ENCODE results near the gene TLE3. TPM values are rescaled to one million over a fixed set of nuclear protein-coding genes. Genes with fewer than 3 reads are reported as not detected.

Gene TLE3
- total and polyA plus RNA-seq, 2 of the 4 experiments (the other 2 are of a cell fraction), result 6.5 to 16.3 TPM

GRCh38 chr15:70095408-70096214 is 2.1 kb downstream of the TLE3 start (continued):
- TF ChIP-seq MXI1 (IDR thresholded peaks at IDR 0.05; ENCODE audit: borderline replicate concordance, low read depth, low read length) (no peak), CHD1 (IDR thresholded peaks at IDR 0.05; ENCODE audit: low read depth, low read length) (no peak)

- H2BK120ac ChIP-seq (ENCODE audit: low read depth, low read length), result 0 out of 2 replicates have a peak overlapping the region, but pooled peaks have one; percentile 16
- no peak overlapping the region for H2BK5ac ChIP-seq (ENCODE audit: low read depth, low read length, poor library complexity, severe bottlenecking)
- peak overlapping the region; percentile 94 for H3K4me3 ChIP-seq (ENCODE audit: insufficient read depth, low read depth, low read length)
- in situ Hi-C loops (cut with MboI; ENCODE audit: low sequenced_read_pairs), result loop anchor here (25.0 kb wide), 1 partner anchor 392 kb away; no protein-coding TSS in a partner anchor
- ATAC-seq (ENCODE audit: low read depth), result no peak
- H3K4me1 ChIP-seq (ENCODE audit: control insufficient read depth, insufficient read depth, low read length), result peaks cover 32% of the 10 kb centered on the region
- peaks cover 16% of the 10 kb centered on the region for H3K36me3 ChIP-seq (ENCODE audit: control insufficient read depth, insufficient read depth, low read length)
- peaks cover 30 to 55% of the 10 kb centered on the region in 2 experiments for H3K79me1 ChIP-seq (ENCODE audit: low read depth in 1 of 2, low read length in 2 of 2)
- dilution Hi-C loops (cut with HindIII; ENCODE audit: low sequenced_read_pairs, unreplicated experiment), result no loop called here
- H3K56ac ChIP-seq (ENCODE audit: extremely low read depth, insufficient read depth, low read length), result no peak overlapping the region
- H3K4ac ChIP-seq (ENCODE audit: low read depth, low read length), result 0 out of 2 replicates have a peak overlapping the region, but pooled peaks have one; percentile 19
- H3K18ac ChIP-seq (ENCODE audit: low read depth, low read length), result peak overlapping the region; percentile 23; the same call in 1 of the 2 replicates
- no peak overlapping the region; the same call in 1 of the 2 replicates for H4K91ac ChIP-seq (ENCODE audit: insufficient read depth, low read depth, low read length)
- peak overlapping the region; percentile 66 for H2AK9ac ChIP-seq (replicated peaks; ENCODE audit: low read depth, low read length, poor library complexity)
- no peaks in the 10 kb centered on the region for H3K9me3 ChIP-seq (ENCODE audit: control insufficient read depth, insufficient read depth, low read length)
- DNase-seq, result no peak
- WGBS, 2 experiments (ENCODE audit: extremely low coverage in 2 of 2, insufficient read length in 1 of 2), result no CpG with 5 or more reads among the region's 8 CpGs
- H3K9me1 ChIP-seq (ENCODE audit: insufficient read depth, low read length), result peaks cover 29% of the 10 kb centered on the region
- peak overlapping the region; percentile 84 for H3K14ac ChIP-seq (replicated peaks; ENCODE audit: low read depth, low read length)
- no TSS peak for BruUV-seq (replicated peaks)
- H3K27ac ChIP-seq (ENCODE audit: insufficient read depth, low read length), result peak overlapping the region; percentile 16; the same call in 1 of the 2 replicates
- 0 out of 3 replicates have a peak overlapping the region, but pooled peaks have one; percentile 20 for H2BK15ac ChIP-seq (ENCODE audit: low read depth, low read length)
- ChIA-PET CTCF (interaction anchor here (0.6 to 0.9 kb wide), 2 partner anchors 371 to 372 kb away, joined by 3 to 4 read pairs; no protein-coding TSS in a partner anchor), POLR2A (ENCODE audit: unreplicated experiment) (no interaction called here)
- H2BK20ac ChIP-seq (ENCODE audit: low read depth, low read length), result peak overlapping the region; percentile 26; the same call in 1 of the 2 replicates
- H2AK5ac ChIP-seq (ENCODE audit: low read depth, low read length), result peak overlapping the region; percentile 19; the same call in 1 of the 2 replicates
- H3K27me3 ChIP-seq (ENCODE audit: control insufficient read depth, insufficient read depth, low read length), result no peaks in the 10 kb centered on the region
- peak overlapping the region; percentile 69 for H2AFZ ChIP-seq (replicated peaks; ENCODE audit: low read length, poor library complexity)
- H3K4me2 ChIP-seq (ENCODE audit: low read depth, low read length), result peak overlapping the region; percentile 85
- intact Hi-C loops (cut with micrococcal nuclease), result loop anchor here (5.0 to 10.0 kb wide), 2 partner anchors 242 to 330 kb away; no protein-coding TSS in a partner anchor
- H4K20me1 ChIP-seq (ENCODE audit: insufficient read depth, low read length), result peaks cover 50% of the 10 kb centered on the region
- peak overlapping the region; percentile 72 for H3K23ac ChIP-seq (ENCODE audit: low read depth, low read length)
- no peak overlapping the region for H4K5ac ChIP-seq (ENCODE audit: low read depth, low read length)
- peak overlapping the region; percentile 66 for H3K9ac ChIP-seq (ENCODE audit: low read depth, low read length)
- H4K8ac ChIP-seq (ENCODE audit: low read depth in 2 of 2, low read length in 2 of 2), result peak overlapping the region in 1 of 2 experiments; percentile 1; a peak in 1 of 4 replicates
- no peak for TF ChIP-seq RCOR1 (IDR thresholded peaks at IDR 0.05; ENCODE audit: insufficient replicate concordance, low read length)
- TF ChIP-seq NFE2L2 (IDR thresholded peaks at IDR 0.05; ENCODE audit: low read depth, low read length), result no peak
- no peak for TF ChIP-seq SMC3 (IDR thresholded peaks at IDR 0.05; ENCODE audit: low read depth, low read length)
- TF ChIP-seq ELK1 (IDR thresholded peaks at IDR 0.05; ENCODE audit: borderline replicate concordance, low read depth, low read length), result no peak
- no peak for TF ChIP-seq FOS (IDR thresholded peaks at IDR 0.05; ENCODE audit: low read depth, low read length)
- no peak for TF ChIP-seq BHLHE40 (IDR thresholded peaks at IDR 0.05; ENCODE audit: low read depth, low read length)
- TF ChIP-seq MAZ (IDR thresholded peaks at IDR 0.05; ENCODE audit: borderline replicate concordance, low read depth, low read length), result no peak
- no peak for TF ChIP-seq CTCF (conservative IDR thresholded peaks at IDR 0.05; ENCODE audit: low read depth, low read length)
- TF ChIP-seq CHD1 (IDR thresholded peaks at IDR 0.05; ENCODE audit: low read depth, low read length), result no peak
Observed at GRCh38 chr15:70094690-70095311, 2.9 kb downstream of the TLE3 start.
